ENCODE results near the gene RNASEH2A. TPM values are rescaled to one million over a fixed set of nuclear protein-coding genes. Genes with fewer than 3 reads are reported as not detected.

The RNASEH2A gene
- total RNA-seq, 1 experiment from 2014 or later: 120 TPM

DNA sequence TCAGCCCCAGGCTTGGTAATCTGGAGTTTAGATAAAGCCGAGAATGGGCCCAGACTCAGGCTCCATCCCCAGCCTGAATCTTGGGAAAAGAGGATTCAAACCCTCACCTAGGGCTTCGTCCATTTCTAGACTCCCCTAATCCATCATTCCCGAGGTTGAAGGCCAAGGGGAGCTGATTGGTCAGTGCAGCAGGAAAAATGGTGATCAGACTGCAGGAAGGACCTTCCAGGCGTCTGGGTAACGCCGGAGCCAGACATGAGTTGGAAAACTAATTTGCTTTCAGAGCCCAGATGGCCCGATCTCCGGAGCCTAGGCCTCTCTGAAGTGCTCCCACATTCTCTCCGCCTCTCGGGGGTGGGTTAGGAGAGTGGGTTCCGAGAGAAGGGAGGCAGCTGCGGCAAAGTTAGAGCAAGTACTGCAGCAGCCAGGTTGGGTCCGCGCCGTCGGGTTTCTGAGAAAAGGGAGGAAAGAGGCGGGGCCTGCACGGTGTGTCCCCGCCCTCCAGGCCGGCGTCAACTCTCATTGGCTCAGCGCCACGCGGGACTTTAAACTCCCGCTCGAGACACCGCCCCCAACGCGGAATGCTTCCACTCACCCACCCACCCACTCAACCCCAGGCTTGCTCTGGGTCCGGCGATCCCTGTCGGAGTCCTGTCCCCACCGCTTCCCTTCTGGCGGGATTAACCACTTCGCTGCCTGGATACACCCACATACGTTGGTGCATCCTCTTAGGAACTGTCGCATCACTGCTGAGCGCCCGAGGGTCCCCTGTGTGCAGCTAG is 28.8 kb downstream of the RNASEH2A start:
- BruUV-seq (replicated peaks): no TSS peak
- no peak for TF ChIP-seq EZH2 (IDR thresholded peaks at IDR 0.05; ENCODE audit: low read length, unreplicated experiment)
- Histone ChIP-seq H4K20me1 (ENCODE audit: low read length) (no peaks in the 10 kb centered on the region), H3K9me3 (ENCODE audit: low read length) (no peaks in the 10 kb centered on the region), H2AFZ (ENCODE audit: low read length) (peak overlapping the region; percentile 64), H3K4me2 (ENCODE audit: low read length) (peak overlapping the region; percentile 83), H3K4me1 (ENCODE audit: insufficient read depth, low read length) (peaks cover 17% of the 10 kb centered on the region), H3K9ac (ENCODE audit: low read length) (no peak overlapping the region), H3K4me3 (ENCODE audit: low read length) (peak overlapping the region; percentile 71; the same call in 1 of the 2 replicates), H3K27ac (ENCODE audit: low read length) (no peak overlapping the region), H3F3A (ENCODE audit: low read length, unreplicated experiment) (peaks cover 4% of the 10 kb centered on the region), H3K27me3 (ENCODE audit: low read length) (peaks cover 11% of the 10 kb centered on the region), H3K9me2 (replicated peaks; ENCODE audit: low read length) (no peaks in the 10 kb centered on the region), H3K79me2 (ENCODE audit: low read length) (no peaks in the 10 kb centered on the region), H3K36me3 (ENCODE audit: low read depth, low read length) (no peaks in the 10 kb centered on the region)
- ChIA-PET CTCF (no interaction called here), POLR2A (ENCODE audit: unreplicated experiment) (no interaction called here)
- ATAC-seq (0 out of 2 replicates have a peak, but pooled peaks have one; percentile 8), DNase-seq (peak; percentile 64)
- intact Hi-C loops (cut with micrococcal nuclease): loop anchor here (5.0 kb wide), 1 partner anchor 33 kb away; the partner anchor contains the start of genes PRDX2 and THSD8

DNA sequence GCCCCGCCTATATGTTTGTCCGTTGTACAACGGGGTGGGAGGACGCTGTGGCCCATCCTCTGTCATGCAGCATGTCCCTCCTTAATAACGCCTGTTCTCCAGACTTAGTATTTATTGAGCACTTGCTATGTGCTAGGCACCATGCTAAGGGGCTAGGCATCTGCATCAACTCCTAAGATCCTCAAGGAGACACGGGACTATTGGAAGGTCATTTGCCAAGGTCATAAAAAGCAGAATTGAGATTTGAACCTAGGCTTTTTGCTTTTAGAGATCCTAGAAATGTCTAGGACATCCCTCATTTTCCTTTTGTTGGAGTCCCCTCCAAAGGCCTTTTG is 30.1 kb downstream of the RNASEH2A start:
- POLR2A ChIA-PET (ENCODE audit: unreplicated experiment): no interaction called here
- Histone ChIP-seq H3K27ac (ENCODE audit: low read length) (no peak overlapping the region), H3K4me2 (ENCODE audit: low read length) (peak overlapping the region; percentile 78; the same call in 1 of the 2 replicates), H3K4me1 (ENCODE audit: insufficient read depth, low read length) (peaks cover 17% of the 10 kb centered on the region), H3K36me3 (ENCODE audit: low read depth, low read length) (no peaks in the 10 kb centered on the region), H2AFZ (ENCODE audit: low read length) (no peak overlapping the region), H3K9ac (ENCODE audit: low read length) (no peak overlapping the region), H3K79me2 (ENCODE audit: low read length) (peaks cover 4% of the 10 kb centered on the region), H4K20me1 (ENCODE audit: low read length) (0 out of 2 replicates have a peak, but pooled peaks cover 4% of the 10 kb centered on the region), H3K4me3 (ENCODE audit: low read length) (no peak overlapping the region), H3K9me3 (ENCODE audit: low read length) (no peaks in the 10 kb centered on the region), H3K27me3 (ENCODE audit: low read length) (peaks cover 11% of the 10 kb centered on the region), H3F3A (ENCODE audit: low read length, unreplicated experiment) (peaks cover 10% of the 10 kb centered on the region), H3K9me2 (replicated peaks; ENCODE audit: low read length) (no peaks in the 10 kb centered on the region)
- CTCF ChIA-PET: interaction anchor here (0.7 kb wide), 1 partner anchor 41 kb away, joined by 3 read pairs; no protein-coding TSS in a partner anchor
- intact Hi-C loops (cut with micrococcal nuclease): loop anchor here (5.0 kb wide), 1 partner anchor 34 kb away; the partner anchor contains the start of genes PRDX2 and THSD8
- no peak for ATAC-seq
- no peak for DNase-seq
- no TSS peak for BruUV-seq (replicated peaks)
- TF ChIP-seq, protein P1, sequence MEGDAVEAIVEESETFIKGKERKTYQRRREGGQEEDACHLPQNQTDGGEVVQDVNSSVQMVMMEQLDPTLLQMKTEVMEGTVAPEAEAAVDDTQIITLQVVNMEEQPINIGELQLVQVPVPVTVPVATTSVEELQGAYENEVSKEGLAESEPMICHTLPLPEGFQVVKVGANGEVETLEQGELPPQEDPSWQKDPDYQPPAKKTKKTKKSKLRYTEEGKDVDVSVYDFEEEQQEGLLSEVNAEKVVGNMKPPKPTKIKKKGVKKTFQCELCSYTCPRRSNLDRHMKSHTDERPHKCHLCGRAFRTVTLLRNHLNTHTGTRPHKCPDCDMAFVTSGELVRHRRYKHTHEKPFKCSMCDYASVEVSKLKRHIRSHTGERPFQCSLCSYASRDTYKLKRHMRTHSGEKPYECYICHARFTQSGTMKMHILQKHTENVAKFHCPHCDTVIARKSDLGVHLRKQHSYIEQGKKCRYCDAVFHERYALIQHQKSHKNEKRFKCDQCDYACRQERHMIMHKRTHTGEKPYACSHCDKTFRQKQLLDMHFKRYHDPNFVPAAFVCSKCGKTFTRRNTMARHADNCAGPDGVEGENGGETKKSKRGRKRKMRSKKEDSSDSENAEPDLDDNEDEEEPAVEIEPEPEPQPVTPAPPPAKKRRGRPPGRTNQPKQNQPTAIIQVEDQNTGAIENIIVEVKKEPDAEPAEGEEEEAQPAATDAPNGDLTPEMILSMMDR (conservative IDR thresholded peaks at IDR 0.05; ENCODE audit: low read depth, low read length): no peak
- TF ChIP-seq EZH2 (IDR thresholded peaks at IDR 0.05; ENCODE audit: low read length, unreplicated experiment) (no peak), EZH2phosphoT487 (IDR thresholded peaks at IDR 0.05; ENCODE audit: borderline replicate concordance, low read length) (no peak)

DNA sequence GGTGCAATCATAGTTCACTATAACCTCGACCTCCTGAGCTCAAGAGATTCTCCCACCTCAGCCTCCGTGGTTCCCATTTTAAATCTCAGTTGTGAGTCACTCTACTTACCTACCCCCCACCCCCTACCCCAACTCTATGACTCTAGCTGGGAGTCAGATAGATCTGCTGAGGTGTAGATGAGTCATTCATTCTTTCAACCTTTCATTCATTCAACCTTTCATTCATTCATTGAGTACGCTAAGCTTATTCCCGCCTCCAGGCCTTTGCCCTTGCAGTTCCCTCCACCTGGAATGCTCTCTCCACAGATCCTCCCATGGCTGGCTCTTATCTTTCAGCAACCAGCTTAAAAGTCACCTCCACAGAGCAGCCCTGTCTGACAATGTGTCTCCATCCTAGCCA is 30.8 kb downstream of the RNASEH2A start:
- ATAC-seq: no peak
- Histone ChIP-seq H3K27me3 (ENCODE audit: low read length) (peaks cover 11% of the 10 kb centered on the region), H3K9ac (ENCODE audit: low read length) (no peak overlapping the region), H4K20me1 (ENCODE audit: low read length) (0 out of 2 replicates have a peak, but pooled peaks cover 4% of the 10 kb centered on the region), H3K9me2 (replicated peaks; ENCODE audit: low read length) (no peaks in the 10 kb centered on the region), H3K36me3 (ENCODE audit: low read depth, low read length) (no peaks in the 10 kb centered on the region), H3F3A (ENCODE audit: low read length, unreplicated experiment) (peaks cover 13% of the 10 kb centered on the region), H3K4me1 (ENCODE audit: insufficient read depth, low read length) (peaks cover 17% of the 10 kb centered on the region), H3K4me3 (ENCODE audit: low read length) (no peak overlapping the region), H3K9me3 (ENCODE audit: low read length) (no peaks in the 10 kb centered on the region), H3K79me2 (ENCODE audit: low read length) (peaks cover 4% of the 10 kb centered on the region), H2AFZ (ENCODE audit: low read length) (no peak overlapping the region), H3K4me2 (ENCODE audit: low read length) (peak overlapping the region; percentile 94; the same call in 1 of the 2 replicates), H3K27ac (ENCODE audit: low read length) (no peak overlapping the region)
- BruUV-seq (replicated peaks): no TSS peak
- intact Hi-C loops (cut with micrococcal nuclease): loop anchor here (5.0 kb wide), 1 partner anchor 35 kb away; the partner anchor contains the start of genes PRDX2 and THSD8
- peak; percentile 85 for DNase-seq
- ChIA-PET POLR2A (ENCODE audit: unreplicated experiment) (no interaction called here), CTCF (interaction anchor here (0.7 kb wide), 2 partner anchors 40 to 502 kb away, joined by 3 read pairs; no protein-coding TSS in a partner anchor)
- TF ChIP-seq EZH2phosphoT487 (IDR thresholded peaks at IDR 0.05; ENCODE audit: borderline replicate concordance, low read length) (no peak), EZH2 (IDR thresholded peaks at IDR 0.05; ENCODE audit: low read length, unreplicated experiment) (no peak)
- TF ChIP-seq, protein P1 (conservative IDR thresholded peaks at IDR 0.05; ENCODE audit: low read depth, low read length): no peak
